ENCODE results near the gene DYNC1I1.

DYNC1I1 gene

DNA sequence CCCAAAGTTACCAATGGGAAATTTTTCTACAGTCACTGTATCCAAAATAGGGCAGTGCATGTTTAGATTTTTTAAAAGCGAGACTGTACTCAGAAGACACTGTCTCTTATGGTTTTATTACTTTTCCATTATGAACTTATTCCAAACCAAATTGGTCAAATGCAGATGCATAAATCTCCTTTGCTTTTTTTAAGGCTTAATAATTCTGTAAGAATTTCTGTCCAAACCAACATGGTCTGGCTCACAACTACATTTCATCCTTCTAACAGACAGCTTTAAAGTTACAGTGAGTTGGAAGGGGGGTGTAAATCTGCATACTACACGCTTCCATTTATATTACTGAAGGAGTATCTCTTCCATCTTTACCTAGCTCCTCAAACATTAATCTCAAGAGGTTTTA is 350.4 kb downstream of the DYNC1I1 start:
- in situ Hi-C loops (cut with HindIII; ENCODE audit: low sequenced_read_pairs) = no loop called here

DNA sequence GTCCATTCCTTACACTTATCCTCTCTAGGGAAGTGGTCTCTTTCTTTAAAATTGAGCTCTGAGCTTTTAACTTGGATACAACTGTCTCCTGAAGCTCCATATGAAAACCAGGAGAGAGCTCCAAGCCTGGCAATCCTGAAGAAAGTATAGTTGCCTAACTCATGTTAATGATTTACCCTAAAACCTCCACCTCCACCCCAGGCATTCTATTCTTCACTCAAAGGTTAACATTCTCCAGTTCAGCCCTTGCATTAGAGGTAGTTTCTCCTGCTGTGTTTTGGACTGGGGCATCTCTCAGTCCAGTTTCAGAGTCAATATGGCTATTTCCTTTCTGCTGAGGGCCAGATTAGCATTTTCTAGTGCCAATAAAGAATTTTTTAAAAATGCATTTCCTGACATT is 354.0 kb downstream of the DYNC1I1 start:
- in situ Hi-C loops (cut with HindIII; ENCODE audit: low sequenced_read_pairs) = no loop called here

DNA sequence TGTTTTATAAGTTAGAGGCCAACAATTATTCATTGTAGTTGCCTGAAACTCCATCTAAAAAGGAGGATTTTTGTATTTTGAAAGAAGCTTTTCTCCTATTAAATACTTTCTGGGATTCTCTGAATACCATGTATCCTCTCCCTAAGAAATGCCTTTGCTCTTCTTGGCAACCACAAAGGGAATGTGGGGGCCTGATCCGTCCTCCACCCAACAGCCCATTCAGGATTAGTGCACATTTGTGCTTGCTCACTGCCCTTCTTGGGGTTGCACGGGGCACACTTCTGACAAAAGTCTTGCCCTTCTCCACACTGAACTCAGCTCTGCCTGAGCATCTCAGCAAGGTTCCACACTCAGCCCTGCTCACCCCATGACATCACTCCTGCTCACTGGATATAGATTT is 355.4 kb downstream of the DYNC1I1 start:
- in situ Hi-C loops (cut with HindIII; ENCODE audit: low sequenced_read_pairs) = no loop called here

DNA sequence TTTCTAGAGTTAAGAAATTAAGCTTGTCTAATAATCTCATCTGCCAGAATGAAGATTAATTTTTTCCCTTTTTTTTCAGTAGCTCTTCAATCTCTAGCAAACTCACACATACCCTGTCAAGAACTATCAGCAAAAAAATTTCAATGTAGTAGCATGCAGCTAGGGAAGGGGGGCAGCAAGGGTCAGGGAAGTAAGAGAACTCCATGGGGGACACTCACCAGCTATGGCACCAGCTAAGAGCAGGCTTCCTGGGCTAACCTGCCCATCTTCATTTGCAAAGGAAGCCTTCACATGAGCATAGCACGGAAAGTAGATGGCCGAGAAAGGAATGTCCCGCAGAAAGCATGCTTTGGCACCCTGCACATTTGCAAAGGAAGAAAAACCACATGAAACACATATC is 359.2 kb downstream of the DYNC1I1 start:
- in situ Hi-C loops (cut with HindIII; ENCODE audit: low sequenced_read_pairs) = no loop called here

DNA sequence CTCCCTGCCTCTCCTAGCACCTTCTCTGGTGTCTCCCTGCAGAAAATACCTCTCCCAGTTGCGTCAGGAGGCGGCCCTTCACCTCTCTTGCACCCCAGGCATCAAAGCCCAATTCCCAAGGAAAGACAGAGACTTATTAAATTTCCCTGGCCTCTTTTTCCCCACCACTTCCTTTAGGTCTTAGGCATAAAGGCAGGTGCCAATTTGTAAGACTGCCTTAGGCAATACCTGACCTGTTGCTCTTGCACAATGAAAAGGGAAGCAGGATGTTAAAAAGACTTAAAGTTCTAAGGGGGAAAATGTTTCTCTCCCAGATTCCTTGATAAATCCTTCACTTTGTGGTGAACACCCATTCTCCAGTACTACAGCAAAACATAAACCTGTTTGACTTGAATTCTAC is 362.9 kb downstream of the DYNC1I1 start:
- in situ Hi-C loops (cut with HindIII; ENCODE audit: low sequenced_read_pairs) = no loop called here

DNA sequence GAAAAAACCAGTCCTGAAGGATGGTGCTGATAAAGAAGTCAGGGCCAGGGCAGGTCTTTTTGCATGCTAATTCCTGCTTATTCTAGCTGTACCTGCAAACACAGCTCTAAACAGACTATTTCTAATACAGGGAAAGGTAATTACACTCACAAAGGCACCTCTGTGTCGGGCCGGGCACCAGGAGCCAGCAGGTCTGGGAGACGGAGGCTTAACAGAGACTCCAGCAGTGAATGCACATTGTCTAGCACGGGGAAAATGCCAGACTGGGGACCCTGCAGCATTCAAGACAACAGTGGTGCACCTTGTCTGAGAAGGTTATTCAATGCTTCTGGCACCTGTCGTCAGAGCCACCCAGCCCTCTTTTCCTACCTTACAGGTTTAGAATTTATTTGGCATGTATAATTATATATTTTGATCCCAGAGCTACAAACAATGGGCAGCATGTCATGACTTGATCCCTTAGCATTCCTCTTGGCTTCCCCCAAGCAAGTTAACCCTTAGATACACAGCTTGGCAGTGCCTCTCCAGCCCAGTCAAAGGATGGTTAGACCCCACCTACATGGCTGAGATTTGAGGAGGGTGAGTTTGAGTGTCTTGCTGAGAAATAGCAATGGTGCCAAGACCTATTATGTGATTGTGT is 364.4 kb downstream of the DYNC1I1 start:
- in situ Hi-C loops (cut with HindIII; ENCODE audit: low sequenced_read_pairs) = no loop called here

DNA sequence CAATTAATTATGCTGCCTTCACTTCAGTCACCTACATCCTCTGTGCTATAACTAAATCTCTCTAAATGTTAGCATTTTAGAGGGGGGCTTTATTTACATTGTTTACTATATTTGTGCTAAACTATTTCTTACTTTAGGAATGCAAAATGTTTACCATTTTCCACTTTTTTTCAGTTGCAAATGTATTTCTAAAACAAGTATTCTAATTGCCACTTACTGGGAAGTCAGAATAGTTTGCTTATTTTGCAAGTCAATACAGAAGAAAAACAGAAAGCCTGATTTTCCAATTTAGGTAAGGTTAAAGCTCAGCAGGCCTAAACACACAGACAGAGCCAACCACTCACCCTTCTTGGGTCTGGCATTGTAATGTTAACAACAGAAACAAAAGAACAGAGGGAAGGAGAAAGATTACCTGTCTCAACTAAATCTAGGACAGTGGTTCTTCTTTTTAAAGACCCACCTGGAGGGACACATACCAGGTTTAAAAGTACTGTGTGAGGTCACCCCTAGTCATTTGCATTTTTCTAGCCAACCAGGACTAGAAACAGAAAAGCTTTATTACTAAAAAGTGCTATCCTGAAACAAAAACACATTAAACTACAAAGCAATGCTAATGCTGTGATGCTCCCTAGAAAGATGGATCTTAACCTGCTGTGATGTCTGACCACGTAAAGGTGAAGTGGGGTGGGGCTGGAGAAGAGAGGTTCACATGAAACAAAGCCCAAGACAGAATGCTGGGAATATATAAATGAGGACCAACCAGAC is 371.3 kb downstream of the DYNC1I1 start:
- in situ Hi-C loops (cut with HindIII; ENCODE audit: low sequenced_read_pairs) = no loop called here

DNA sequence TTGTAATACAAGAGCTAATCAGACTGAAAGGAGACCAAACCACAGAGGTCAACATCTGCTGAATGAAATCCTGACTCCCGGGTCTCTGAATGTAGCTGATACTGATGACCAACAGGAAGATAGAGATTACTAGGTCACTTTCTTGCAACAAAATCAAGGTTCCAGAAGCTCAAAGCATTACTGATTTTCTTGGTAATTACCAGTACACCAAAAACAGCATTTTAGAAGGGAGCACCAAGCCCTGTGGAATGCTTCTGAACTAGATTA is 371.8 kb downstream of the DYNC1I1 start:
- in situ Hi-C loops (cut with HindIII; ENCODE audit: low sequenced_read_pairs) = no loop called here
